HFFc6 (cell line): Measurements from ENCODE around the gene FER. TPM values are rescaled to one million over a fixed set of nuclear protein-coding genes. Genes with fewer than 3 reads are reported as not detected.

Experiments
- DNase-seq: peaks from one replicate; pipeline ENCODE4 v3.0.0-alpha.2; 2018
- H3K27ac Mint-ChIP-seq: 2 replicates; pipeline ENCODE4 v1.8.0; 2020; ENCODE audit warnings: mild to moderate bottlenecking, mixed read lengths
- H3K27me3 Mint-ChIP-seq: 2 replicates; pipeline ENCODE4 v1.8.0; 2021; ENCODE audit warnings: mild to moderate bottlenecking, moderate library complexity, mixed read lengths; ENCODE audit not compliant: insufficient read depth
- H3K36me3 Mint-ChIP-seq: 2 replicates; pipeline ENCODE4 v1.8.0; 2021; ENCODE audit warnings: low read depth, mixed read lengths
- H3K4me1 Mint-ChIP-seq: 2 replicates; pipeline ENCODE4 v1.8.0; 2020; ENCODE audit warnings: low read depth, mixed read lengths
- H3K4me3 Mint-ChIP-seq: 2 replicates; pipeline ENCODE4 v1.8.0; 2020; ENCODE audit warnings: mild to moderate bottlenecking, moderate library complexity, mixed read lengths
- H3K9me3 Mint-ChIP-seq: 2 replicates; pipeline ENCODE4 v1.8.0; 2020; ENCODE audit warnings: mild to moderate bottlenecking, mixed read lengths
- CTCF ChIP-seq: fragments of 200-600 bp; sonication (generic); IDR thresholded peaks from 2 replicates; pipeline ENCODE4 v1.5.0; 2021; ENCODE audit warnings: antibody characterized with exemption, mild to moderate bottlenecking
- total RNA-seq, 6 experiments: library from RNA; stranded (reverse); fragmentation: NEBNext Ultra II Directional; extraction: Animal tissue kit (Norgen Biotek cat#: 25700); gene quantifications; 2 replicates in 1 of 6; 3 replicates in 5 of 6; pipeline ENCODE4 v1.2.3, GENCODE V29; 2021

The FER gene
- total RNA-seq, 6 experiments from 2014 or later, result 20.2 to 24.6 (median 22.9) TPM

GRCh38 chr5:109196087-109196822 lies 448.6 kb downstream of the FER start:
- Mint-ChIP-seq H3K27me3 (peaks cover 2% of the 10 kb centered on the region; the same call in 1 of the 2 replicates), H3K36me3 (no peaks in the 10 kb centered on the region), H3K9me3 (no peaks in the 10 kb centered on the region), H3K4me3 (no peak overlapping the region), H3K27ac (no peak overlapping the region), H3K4me1 (peaks cover 22% of the 10 kb centered on the region)
- no peak for TF ChIP-seq CTCF
- no peak for DNase-seq

GRCh38 chr5:109196823-109197160 lies 449.1 kb downstream of the FER start:
- Mint-ChIP-seq H3K27me3 (peaks cover 2% of the 10 kb centered on the region; the same call in 1 of the 2 replicates), H3K27ac (no peak overlapping the region), H3K36me3 (no peaks in the 10 kb centered on the region), H3K4me3 (no peak overlapping the region), H3K9me3 (no peaks in the 10 kb centered on the region), H3K4me1 (peaks cover 18% of the 10 kb centered on the region)
- DNase-seq, result no peak
- no peak for TF ChIP-seq CTCF

GRCh38 chr5:109199289-109199688 lies 451.6 kb downstream of the FER start:
- H3K4me1 Mint-ChIP-seq, result peaks cover 18% of the 10 kb centered on the region
- no peaks in the 10 kb centered on the region for H3K36me3 Mint-ChIP-seq
- no peak overlapping the region for H3K4me3 Mint-ChIP-seq

GRCh38 chr5:109199799-109200620 lies 452.3 kb downstream of the FER start:
- Mint-ChIP-seq H3K4me1 (peaks cover 18% of the 10 kb centered on the region), H3K27me3 (no peaks in the 10 kb centered on the region; the same call in none of the 2 replicates), H3K27ac (no peak overlapping the region), H3K9me3 (peaks cover 8% of the 10 kb centered on the region; the same call in 1 of the 2 replicates), H3K36me3 (no peaks in the 10 kb centered on the region), H3K4me3 (no peak overlapping the region)
- no peak for TF ChIP-seq CTCF
- DNase-seq, result no peak

More at GRCh38 chr5:109199289-109199688, 451.6 kb downstream of the FER start:
- H3K9me3 Mint-ChIP-seq, result 0 out of 2 replicates have a peak, but pooled peaks cover 1% of the 10 kb centered on the region
- no peak overlapping the region for H3K27ac Mint-ChIP-seq
- DNase-seq, result no peak
- no peaks in the 10 kb centered on the region; the same call in 1 of the 2 replicates for H3K27me3 Mint-ChIP-seq
- no peak for TF ChIP-seq CTCF

- peaks cover 10% of the 10 kb centered on the region for H3K27me3 Mint-ChIP-seq
- peaks cover 6% of the 10 kb centered on the region; the same call in 1 of the 2 replicates for H3K36me3 Mint-ChIP-seq
- no peak overlapping the region for H3K4me3 Mint-ChIP-seq
- H3K9me3 Mint-ChIP-seq, result peaks cover 6% of the 10 kb centered on the region; the same call in 1 of the 2 replicates
- no peak for DNase-seq
- H3K27ac Mint-ChIP-seq, result no peak overlapping the region
- no peak for TF ChIP-seq CTCF
- no peaks in the 10 kb centered on the region for H3K4me1 Mint-ChIP-seq
Measured at GRCh38 chr5:109215040-109215439, 467.3 kb downstream of the FER start.
